Measurements from ENCODE around the gene RNF213. TPM values are rescaled to one million over a fixed set of nuclear protein-coding genes. Genes with fewer than 3 reads are reported as not detected.
A peak's percentile ranks its signal among the peaks of the same experiment; 100 is the strongest.

The RNF213 gene
- total and polyA plus RNA-seq, 10 of the 15 experiments (the other 5 are each of a cell fraction or from before 2014, with no cell fraction given), result 18.6 to 145 (median 65.8) TPM

DNA sequence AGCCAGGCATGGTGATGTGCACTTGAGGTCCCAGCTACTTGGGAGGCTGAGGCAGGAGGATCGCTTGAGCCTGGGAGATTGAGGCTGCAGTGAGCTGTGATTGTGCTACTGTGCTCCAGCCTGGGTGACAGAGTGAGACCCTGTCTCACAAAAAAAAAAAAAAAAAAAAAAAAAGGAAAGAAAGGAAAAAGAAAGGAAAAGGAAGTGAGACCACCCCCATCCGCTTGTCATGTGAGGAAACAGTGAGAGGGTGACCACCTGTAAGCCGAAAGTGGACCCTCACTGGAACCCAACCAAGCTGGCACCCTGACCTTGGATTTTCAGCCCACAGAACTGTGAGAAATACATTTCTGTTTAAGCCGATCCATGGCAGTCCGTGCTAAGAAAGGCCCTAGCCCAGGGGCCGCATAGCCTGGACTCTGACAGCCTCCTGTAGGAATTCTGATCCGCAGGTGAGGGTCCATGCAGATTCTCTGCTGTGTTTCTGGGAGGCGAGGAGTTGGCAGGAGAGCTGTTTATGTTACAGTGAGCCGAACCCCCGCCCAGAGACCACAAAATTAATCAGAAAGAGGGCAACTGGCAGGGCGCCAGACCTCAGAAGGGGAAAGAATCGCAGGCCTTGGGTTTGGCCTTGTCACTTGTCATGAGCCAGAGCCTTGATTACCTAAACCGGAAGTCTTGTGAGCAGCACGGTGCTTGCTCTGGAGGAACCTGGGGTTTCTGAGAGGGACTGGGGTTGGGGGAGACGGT lies 41.5 kb upstream of the RNF213 start:
- in situ Hi-C loops (cut with MboI) (no loop called here), intact Hi-C loops (cut with micrococcal nuclease; ENCODE audit: unreplicated experiment) (loop anchor here (5.0 kb wide), 1 partner anchor 33 kb away; no protein-coding TSS in a partner anchor)
- WGBS (ENCODE audit: insufficient coverage, insufficient replicate concordance, low lambda C conversion rate, missing lambda C conversion rate), result 39% methylated on average over 15 of the region's 15 CpGs
- peak overlapping the region; percentile 94 for H3K4me3 ChIP-seq
- ChIA-PET CTCF (interaction anchor here (0.9 kb wide), 1 partner anchor 22 kb away, joined by 3 read pairs; no protein-coding TSS in a partner anchor), RAD21 (ENCODE audit: unreplicated experiment) (interaction anchor here (0.7 to 2.2 kb wide), 5 partner anchors 14 to 746 kb away, joined by 3 to 10 read pairs (median 3); no protein-coding TSS in a partner anchor), POLR2A (interaction anchor here (0.7 to 1.5 kb wide), 4 partner anchors 35 to 472 kb away, joined by 3 to 5 read pairs (median 4); no protein-coding TSS in a partner anchor), SMC1A (ENCODE audit: uncharacterized antibody, unreplicated experiment) (interaction anchor here (1.0 to 2.0 kb wide), 3 partner anchors 23 to 47 kb away, joined by 3 to 8 read pairs (median 4); no protein-coding TSS in a partner anchor)
- H3K4me2 ChIP-seq (ENCODE audit: control insufficient read depth, insufficient read depth), result peak overlapping the region; percentile 90
- no peaks in the 10 kb centered on the region for H3K27me3 ChIP-seq (replicated peaks in 1 of 2; ENCODE audit: control insufficient read depth in 2 of 2, insufficient read depth in 2 of 2, low read length in 1 of 2)
- peaks cover 4% of the 10 kb centered on the region for H3K79me2 ChIP-seq (ENCODE audit: control insufficient read depth, insufficient read depth, low read length)
- no peaks in the 10 kb centered on the region; the same call in 1 of the 2 replicates for H4K20me1 ChIP-seq (ENCODE audit: control insufficient read depth, insufficient read depth)
- H3K9me3 ChIP-seq (replicated peaks; ENCODE audit: control insufficient read depth, insufficient read depth, low read length), result no peaks in the 10 kb centered on the region
- peak; percentile 93 for ATAC-seq
- peaks cover 0 to 5% of the 10 kb centered on the region in 2 experiments; a peak in 2 of 4 replicates for H3K36me3 ChIP-seq (ENCODE audit: control insufficient read depth in 2 of 2, insufficient read depth in 2 of 2, low read length in 1 of 2)
- DNase-seq (ENCODE audit: low read depth, low spot score), result peak; percentile 66
- H3K9ac ChIP-seq (ENCODE audit: control insufficient read depth, insufficient read depth, low read length), result peak overlapping the region; percentile 80
- H3K4me1 ChIP-seq (ENCODE audit: control insufficient read depth, insufficient read depth, low read length), result peaks cover 4% of the 10 kb centered on the region
- peak overlapping the region; percentile 75 for H3K27ac ChIP-seq (ENCODE audit: control insufficient read depth, insufficient read depth)
- H2AFZ ChIP-seq (ENCODE audit: control insufficient read depth, low read depth, low read length), result peak overlapping the region; percentile 78
- TSS peak; percentile 53 for BruUV-seq (replicated peaks)
- FAIRE-seq, result peak; percentile 99
- no peak for TF ChIP-seq FOS (IDR thresholded peaks at IDR 0.05; ENCODE audit: borderline replicate concordance, extremely low read depth, insufficient read length)
- TF ChIP-seq RAD21 (IDR thresholded peaks at IDR 0.05; ENCODE audit: insufficient read depth, low read depth, low read length), result no peak
- no peak for TF ChIP-seq RFX5 (IDR thresholded peaks at IDR 0.05; ENCODE audit: low read depth, low read length)
- no peak for TF ChIP-seq NFYA (IDR thresholded peaks at IDR 0.05; ENCODE audit: borderline replicate concordance, low read depth, low read length)
- no peak for TF ChIP-seq PAX5 (IDR thresholded peaks at IDR 0.05; ENCODE audit: borderline replicate concordance, low read depth, low read length)
- no peak for TF ChIP-seq KDM1A (IDR thresholded peaks at IDR 0.05; ENCODE audit: borderline replicate concordance)
- TF ChIP-seq, protein P1, sequence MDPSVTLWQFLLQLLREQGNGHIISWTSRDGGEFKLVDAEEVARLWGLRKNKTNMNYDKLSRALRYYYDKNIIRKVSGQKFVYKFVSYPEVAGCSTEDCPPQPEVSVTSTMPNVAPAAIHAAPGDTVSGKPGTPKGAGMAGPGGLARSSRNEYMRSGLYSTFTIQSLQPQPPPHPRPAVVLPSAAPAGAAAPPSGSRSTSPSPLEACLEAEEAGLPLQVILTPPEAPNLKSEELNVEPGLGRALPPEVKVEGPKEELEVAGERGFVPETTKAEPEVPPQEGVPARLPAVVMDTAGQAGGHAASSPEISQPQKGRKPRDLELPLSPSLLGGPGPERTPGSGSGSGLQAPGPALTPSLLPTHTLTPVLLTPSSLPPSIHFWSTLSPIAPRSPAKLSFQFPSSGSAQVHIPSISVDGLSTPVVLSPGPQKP (IDR thresholded peaks at IDR 0.05; ENCODE audit: low read depth, low read length), result peak; percentile 54; the same call in 1 of the 2 replicates
- TF ChIP-seq ZZZ3 (IDR thresholded peaks at IDR 0.05; ENCODE audit: control insufficient read depth, insufficient read length, low read depth), result no peak
- TF ChIP-seq, protein P2, sequence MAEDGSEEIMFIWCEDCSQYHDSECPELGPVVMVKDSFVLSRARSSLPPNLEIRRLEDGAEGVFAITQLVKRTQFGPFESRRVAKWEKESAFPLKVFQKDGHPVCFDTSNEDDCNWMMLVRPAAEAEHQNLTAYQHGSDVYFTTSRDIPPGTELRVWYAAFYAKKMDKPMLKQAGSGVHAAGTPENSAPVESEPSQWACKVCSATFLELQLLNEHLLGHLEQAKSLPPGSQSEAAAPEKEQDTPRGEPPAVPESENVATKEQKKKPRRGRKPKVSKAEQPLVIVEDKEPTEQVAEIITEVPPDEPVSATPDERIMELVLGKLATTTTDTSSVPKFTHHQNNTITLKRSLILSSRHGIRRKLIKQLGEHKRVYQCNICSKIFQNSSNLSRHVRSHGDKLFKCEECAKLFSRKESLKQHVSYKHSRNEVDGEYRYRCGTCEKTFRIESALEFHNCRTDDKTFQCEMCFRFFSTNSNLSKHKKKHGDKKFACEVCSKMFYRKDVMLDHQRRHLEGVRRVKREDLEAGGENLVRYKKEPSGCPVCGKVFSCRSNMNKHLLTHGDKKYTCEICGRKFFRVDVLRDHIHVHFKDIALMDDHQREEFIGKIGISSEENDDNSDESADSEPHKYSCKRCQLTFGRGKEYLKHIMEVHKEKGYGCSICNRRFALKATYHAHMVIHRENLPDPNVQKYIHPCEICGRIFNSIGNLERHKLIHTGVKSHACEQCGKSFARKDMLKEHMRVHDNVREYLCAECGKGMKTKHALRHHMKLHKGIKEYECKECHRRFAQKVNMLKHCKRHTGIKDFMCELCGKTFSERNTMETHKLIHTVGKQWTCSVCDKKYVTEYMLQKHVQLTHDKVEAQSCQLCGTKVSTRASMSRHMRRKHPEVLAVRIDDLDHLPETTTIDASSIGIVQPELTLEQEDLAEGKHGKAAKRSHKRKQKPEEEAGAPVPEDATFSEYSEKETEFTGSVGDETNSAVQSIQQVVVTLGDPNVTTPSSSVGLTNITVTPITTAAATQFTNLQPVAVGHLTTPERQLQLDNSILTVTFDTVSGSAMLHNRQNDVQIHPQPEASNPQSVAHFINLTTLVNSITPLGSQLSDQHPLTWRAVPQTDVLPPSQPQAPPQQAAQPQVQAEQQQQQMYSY (CRISPR knock-in tag; IDR thresholded peaks at IDR 0.05), result no peak
- TF ChIP-seq RCOR1 (conservative IDR thresholded peaks at IDR 0.05; ENCODE audit: low read depth, low read length), result no peak
- TF ChIP-seq, protein P3, sequence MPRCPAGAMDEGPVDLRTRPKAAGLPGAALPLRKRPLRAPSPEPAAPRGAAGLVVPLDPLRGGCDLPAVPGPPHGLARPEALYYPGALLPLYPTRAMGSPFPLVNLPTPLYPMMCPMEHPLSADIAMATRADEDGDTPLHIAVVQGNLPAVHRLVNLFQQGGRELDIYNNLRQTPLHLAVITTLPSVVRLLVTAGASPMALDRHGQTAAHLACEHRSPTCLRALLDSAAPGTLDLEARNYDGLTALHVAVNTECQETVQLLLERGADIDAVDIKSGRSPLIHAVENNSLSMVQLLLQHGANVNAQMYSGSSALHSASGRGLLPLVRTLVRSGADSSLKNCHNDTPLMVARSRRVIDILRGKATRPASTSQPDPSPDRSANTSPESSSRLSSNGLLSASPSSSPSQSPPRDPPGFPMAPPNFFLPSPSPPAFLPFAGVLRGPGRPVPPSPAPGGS (IDR thresholded peaks at IDR 0.05; ENCODE audit: borderline replicate concordance, insufficient read depth, low read depth, low read length, poor library complexity, severe bottlenecking), result peak; percentile 10
- TF ChIP-seq HDAC6 (IDR thresholded peaks at IDR 0.05; ENCODE audit: unreplicated experiment), result no peak
- TF ChIP-seq SUZ12 (IDR thresholded peaks at IDR 0.05; ENCODE audit: unreplicated experiment), result no peak
- TF ChIP-seq, protein P4, sequence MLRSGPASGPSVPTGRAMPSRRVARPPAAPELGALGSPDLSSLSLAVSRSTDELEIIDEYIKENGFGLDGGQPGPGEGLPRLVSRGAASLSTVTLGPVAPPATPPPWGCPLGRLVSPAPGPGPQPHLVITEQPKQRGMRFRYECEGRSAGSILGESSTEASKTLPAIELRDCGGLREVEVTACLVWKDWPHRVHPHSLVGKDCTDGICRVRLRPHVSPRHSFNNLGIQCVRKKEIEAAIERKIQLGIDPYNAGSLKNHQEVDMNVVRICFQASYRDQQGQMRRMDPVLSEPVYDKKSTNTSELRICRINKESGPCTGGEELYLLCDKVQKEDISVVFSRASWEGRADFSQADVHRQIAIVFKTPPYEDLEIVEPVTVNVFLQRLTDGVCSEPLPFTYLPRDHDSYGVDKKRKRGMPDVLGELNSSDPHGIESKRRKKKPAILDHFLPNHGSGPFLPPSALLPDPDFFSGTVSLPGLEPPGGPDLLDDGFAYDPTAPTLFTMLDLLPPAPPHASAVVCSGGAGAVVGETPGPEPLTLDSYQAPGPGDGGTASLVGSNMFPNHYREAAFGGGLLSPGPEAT (IDR thresholded peaks at IDR 0.05; ENCODE audit: low read depth), result peak; percentile 75

Data from GM12878 (cell line).